Tibial nerve (tissue), 4 donors: ENCODE measurements around the gene L3MBTL1. TPM values are rescaled to one million over a fixed set of nuclear protein-coding genes. Genes with fewer than 3 reads are reported as not detected.

Experiments
- DNase-seq, 2 donors: peaks; one replicate each; pipeline ENCODE4 v3.0.0-alpha.2; 2019; ENCODE audit warnings: low spot score in 2 of 2
- H3K27ac ChIP-seq, 4 donors: fragments of 200-600 bp; sonication (generic) in 3 of 4; one replicate each; pipeline ENCODE4 v1.5.1; 2017 to 2019; ENCODE audit warnings: mild to moderate bottlenecking in 1 of 4
- H3K27me3 ChIP-seq, 2 donors: fragments of 200-600 bp; sonication (generic) in 1 of 2; one replicate each; pipeline versions ENCODE4 v1.5.1 to v1.6.0; 2017 to 2019
- H3K36me3 ChIP-seq, 3 donors: fragments of 200-600 bp; sonication (generic); one replicate each; pipeline ENCODE4 v1.5.1; 2018 to 2019
- H3K4me1 ChIP-seq, 4 donors: fragments of 200-600 bp; sonication (generic) in 3 of 4; one replicate each; pipeline ENCODE4 v1.5.1; 2017 to 2019
- H3K4me3 ChIP-seq, 4 donors: fragments of 200-600 bp; sonication (generic) in 3 of 4; one replicate each; pipeline ENCODE4 v1.5.1; 2017 to 2019; ENCODE audit warnings: mild to moderate bottlenecking in 1 of 4, moderate library complexity in 1 of 4
- H3K9me3 ChIP-seq, 4 donors: fragments of 200-600 bp; sonication (generic) in 3 of 4; one replicate each; pipeline ENCODE4 v1.5.1; 2017 to 2019
- EP300 ChIP-seq, 2 donors: sonication (generic); formaldehyde crosslinking; IDR thresholded peaks; one replicate each; pipeline ENCODE4 v1.6.1; 2017; ENCODE audit warnings: antibody characterized with exemption in 2 of 2, mild to moderate bottlenecking in 1 of 2
- POLR2A ChIP-seq, 2 donors: fragments of 450-650 bp; IDR thresholded peaks; one replicate each; pipeline ENCODE4 v1.6.1; 2017; ENCODE audit warnings: antibody characterized with exemption in 2 of 2, mild to moderate bottlenecking in 2 of 2, moderate library complexity in 2 of 2
- WGBS, 2 donors: methylation state at CpG; one replicate each; pipeline ENCODE4 v1.1.5; 2018; 5-methylcytosine and 5-hydroxymethylcytosine counted together
- total RNA-seq, 4 donors: library from RNA; depleted of rRNA; stranded (reverse); fragments of >200 nt; gene quantifications; one replicate each; pipeline ENCODE4 v1.1.0, GENCODE V29; 2016
- TF ChIP-seq, protein P1 (sequence below), 5 experiments: fragments of 200-600 bp in 3 of 5; fragments of 450-650 bp in 2 of 5; sonication (generic) in 3 of 5; IDR thresholded peaks; one replicate each; pipeline ENCODE4 v1.5.1; 2016 to 2019; ENCODE audit warnings: antibody characterized with exemption in 5 of 5, mild to moderate bottlenecking in 3 of 5, moderate library complexity in 2 of 5

L3MBTL1 gene
- total RNA-seq, 4 donors from 2014 or later: 17.7 to 29.3 (median 22.7) TPM

DNA sequence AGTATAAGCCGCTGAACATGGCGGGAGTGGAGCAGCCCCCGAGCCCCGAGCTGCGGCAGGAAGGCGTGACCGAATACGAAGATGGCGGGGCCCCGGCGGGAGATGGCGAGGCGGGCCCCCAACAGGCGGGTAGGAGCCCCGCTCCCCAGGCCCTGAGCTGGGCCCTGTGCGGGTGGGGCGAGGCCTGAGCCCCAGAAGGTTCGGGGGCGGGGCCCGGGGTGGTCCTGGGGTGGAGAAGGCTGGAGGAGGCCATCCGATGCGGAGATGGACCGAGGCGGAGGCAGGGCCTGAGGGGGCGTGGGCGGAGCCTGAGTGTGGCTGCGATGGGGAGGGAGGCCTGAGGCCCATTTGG is 7.1 kb downstream of the L3MBTL1 start:
- TF ChIP-seq POLR2A (IDR thresholded peaks at IDR 0.05): no peak
- no peak for TF ChIP-seq EP300 (IDR thresholded peaks at IDR 0.05)
- TF ChIP-seq, protein P1, sequence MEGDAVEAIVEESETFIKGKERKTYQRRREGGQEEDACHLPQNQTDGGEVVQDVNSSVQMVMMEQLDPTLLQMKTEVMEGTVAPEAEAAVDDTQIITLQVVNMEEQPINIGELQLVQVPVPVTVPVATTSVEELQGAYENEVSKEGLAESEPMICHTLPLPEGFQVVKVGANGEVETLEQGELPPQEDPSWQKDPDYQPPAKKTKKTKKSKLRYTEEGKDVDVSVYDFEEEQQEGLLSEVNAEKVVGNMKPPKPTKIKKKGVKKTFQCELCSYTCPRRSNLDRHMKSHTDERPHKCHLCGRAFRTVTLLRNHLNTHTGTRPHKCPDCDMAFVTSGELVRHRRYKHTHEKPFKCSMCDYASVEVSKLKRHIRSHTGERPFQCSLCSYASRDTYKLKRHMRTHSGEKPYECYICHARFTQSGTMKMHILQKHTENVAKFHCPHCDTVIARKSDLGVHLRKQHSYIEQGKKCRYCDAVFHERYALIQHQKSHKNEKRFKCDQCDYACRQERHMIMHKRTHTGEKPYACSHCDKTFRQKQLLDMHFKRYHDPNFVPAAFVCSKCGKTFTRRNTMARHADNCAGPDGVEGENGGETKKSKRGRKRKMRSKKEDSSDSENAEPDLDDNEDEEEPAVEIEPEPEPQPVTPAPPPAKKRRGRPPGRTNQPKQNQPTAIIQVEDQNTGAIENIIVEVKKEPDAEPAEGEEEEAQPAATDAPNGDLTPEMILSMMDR (IDR thresholded peaks at IDR 0.05): no peak
- Histone ChIP-seq H3K4me1 (peaks cover 0 to 18% (median 0%) of the 10 kb centered on the region in 4 donors), H3K36me3 (peaks cover 0 to 15% (median 0%) of the 10 kb centered on the region in 3 donors), H3K9me3 (peaks cover 0 to under 1% (median 0%) of the 10 kb centered on the region in 4 donors), H3K27me3 (no peaks in the 10 kb centered on the region), H3K27ac (peak overlapping the region; percentile 61 to 85 (median 78)), H3K4me3 (peak overlapping the region; percentile 47 to 58 (median 52))
- 58 to 62% methylated on average over 17 to 27 of the region's 27 CpGs for WGBS, 2 donors
- peak in 1 of 2 donors; percentile 7 for DNase-seq

DNA sequence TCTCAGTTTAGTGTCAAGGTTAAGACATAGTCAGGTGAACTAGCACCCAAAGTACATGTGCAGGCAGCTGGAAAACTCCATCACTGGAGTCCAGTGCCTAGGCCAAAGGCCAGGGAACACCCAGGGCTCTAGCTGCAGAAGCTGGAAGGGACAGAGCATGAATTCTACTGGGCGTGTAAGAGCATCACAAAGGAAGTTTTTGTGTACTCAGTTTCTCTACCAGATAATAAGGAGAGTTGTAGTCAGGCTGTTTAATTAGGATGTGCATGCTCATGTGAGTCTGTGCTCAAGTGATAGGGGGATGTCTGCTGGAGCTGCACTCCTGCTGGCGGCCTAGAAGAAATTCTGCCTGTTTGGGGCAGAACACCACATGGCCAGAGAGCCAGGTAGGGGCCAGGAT is 8.1 kb downstream of the L3MBTL1 start:
- Histone ChIP-seq H3K4me3 (no peak overlapping the region), H3K27me3 (no peaks in the 10 kb centered on the region), H3K9me3 (peaks cover 0 to 8% (median 0%) of the 10 kb centered on the region in 4 donors), H3K36me3 (peaks cover 0 to 16% (median 0%) of the 10 kb centered on the region in 3 donors), H3K27ac (no peak overlapping the region), H3K4me1 (peaks cover 0 to 18% (median 0%) of the 10 kb centered on the region in 4 donors)
- 49 to 54% methylated on average over 2 of the region's 2 CpGs for WGBS, 2 donors
- TF ChIP-seq, protein P1 (IDR thresholded peaks at IDR 0.05): no peak
- TF ChIP-seq EP300 (IDR thresholded peaks at IDR 0.05) (no peak), POLR2A (IDR thresholded peaks at IDR 0.05) (no peak)
- no peak for DNase-seq

DNA sequence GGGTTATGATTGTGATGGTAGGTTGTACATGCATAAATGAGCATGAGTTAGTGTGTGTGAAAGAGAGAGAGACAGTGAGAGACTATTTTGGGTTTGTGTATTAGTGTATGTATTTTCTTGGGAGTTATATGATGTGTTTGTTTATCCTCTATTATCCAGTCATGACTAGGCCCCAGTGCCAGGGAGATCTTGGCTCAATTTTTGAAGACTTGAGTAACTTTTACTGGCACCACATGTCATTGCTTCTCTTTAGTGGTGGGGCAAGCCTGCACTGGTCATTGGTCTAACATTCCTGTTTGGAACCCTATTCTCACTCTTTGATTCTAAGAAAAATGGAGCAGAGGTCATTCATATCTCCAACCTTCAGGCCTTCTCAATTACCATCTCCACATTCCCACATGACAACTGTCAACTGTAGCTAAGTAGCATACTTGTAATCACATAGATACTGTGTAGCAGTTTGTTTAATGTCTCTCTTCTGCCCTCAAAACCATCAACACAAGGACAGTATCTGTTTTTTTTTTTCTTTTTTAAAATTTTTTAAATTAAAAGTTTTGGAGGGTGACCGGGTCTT is 8.8 kb downstream of the L3MBTL1 start:
- Histone ChIP-seq H3K27ac (no peak overlapping the region), H3K4me3 (no peak overlapping the region), H3K9me3 (peaks cover 0 to 8% (median 0%) of the 10 kb centered on the region in 4 donors), H3K27me3 (no peaks in the 10 kb centered on the region), H3K36me3 (peaks cover 0 to 20% (median 0%) of the 10 kb centered on the region in 3 donors), H3K4me1 (peaks cover 0 to 18% (median 0%) of the 10 kb centered on the region in 4 donors)
- 90 to 100% methylated on average over 1 of the region's 1 CpG for WGBS, 2 donors
- TF ChIP-seq EP300 (IDR thresholded peaks at IDR 0.05) (no peak), POLR2A (IDR thresholded peaks at IDR 0.05) (no peak)
- TF ChIP-seq, protein P1 (IDR thresholded peaks at IDR 0.05): no peak
- DNase-seq: no peak

DNA sequence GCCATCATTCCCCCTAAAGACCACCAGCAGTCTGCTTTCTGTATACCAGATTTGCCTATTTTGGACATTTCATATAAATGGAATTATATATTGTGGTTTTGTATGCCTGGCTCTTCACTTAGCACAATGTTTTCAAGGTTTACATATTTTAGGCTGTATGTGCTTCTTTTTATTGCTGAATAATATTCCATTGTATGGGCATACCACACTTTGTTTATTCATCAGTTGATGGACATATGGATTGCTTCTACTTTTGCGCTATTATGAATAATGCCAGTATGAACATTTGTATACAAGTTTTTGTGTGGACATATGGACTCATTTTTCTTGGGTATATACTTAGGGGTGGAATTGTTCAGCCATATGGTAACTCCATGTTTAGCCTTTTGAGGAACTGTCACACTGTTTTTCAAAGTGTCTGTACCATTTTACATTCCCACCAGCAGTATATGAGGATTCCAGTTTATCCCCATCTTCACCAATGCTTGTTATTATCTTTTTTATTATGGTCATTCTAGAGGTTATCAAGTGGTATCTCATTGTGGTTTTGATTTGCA is 12.7 kb downstream of the L3MBTL1 start:
- H3K36me3 ChIP-seq: peaks cover 0 to 20% (median 0%) of the 10 kb centered on the region in 3 donors
- no peak for TF ChIP-seq EP300 (IDR thresholded peaks at IDR 0.05)
- TF ChIP-seq, protein P1 (IDR thresholded peaks at IDR 0.05): no peak
- no peak for TF ChIP-seq POLR2A (IDR thresholded peaks at IDR 0.05)
- peaks cover 0 to 18% (median 0%) of the 10 kb centered on the region in 4 donors for H3K9me3 ChIP-seq
- H3K27ac ChIP-seq: no peak overlapping the region
- H3K27me3 ChIP-seq: no peaks in the 10 kb centered on the region
- H3K4me1 ChIP-seq: peaks cover 0 to 6% (median 0%) of the 10 kb centered on the region in 4 donors
- no peak for DNase-seq
- WGBS, 2 donors: 95 to 100% methylated on average over 1 of the region's 1 CpG
- no peak overlapping the region for H3K4me3 ChIP-seq

DNA sequence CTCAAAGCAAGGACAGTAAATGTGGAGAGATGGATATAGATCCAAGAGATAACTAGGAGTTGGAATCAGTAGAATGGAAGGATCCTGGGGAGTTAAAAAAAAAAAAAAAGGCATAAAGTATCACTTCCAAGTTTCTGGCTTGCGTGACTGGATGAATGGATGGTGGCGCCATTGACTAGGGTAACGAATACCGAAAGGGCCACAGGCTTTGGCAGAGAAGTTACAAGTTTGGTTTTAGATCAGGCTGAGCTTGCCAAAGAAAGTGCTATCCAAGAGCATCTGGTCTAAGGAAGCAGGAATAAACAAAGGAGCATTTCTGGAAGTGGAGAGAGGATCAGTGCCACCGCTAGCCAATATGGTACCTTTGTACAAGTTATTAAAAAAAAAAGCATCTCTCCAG is 17.5 kb downstream of the L3MBTL1 start:
- no peak for DNase-seq

More for the DNA sequence above, 17.5 kb downstream of the L3MBTL1 start:
- Histone ChIP-seq H3K4me1 (no peaks in the 10 kb centered on the region), H3K27ac (no peak overlapping the region), H3K4me3 (no peak overlapping the region), H3K36me3 (peaks cover 0 to 8% (median 0%) of the 10 kb centered on the region in 3 donors), H3K9me3 (peaks cover 0 to 14% (median 0%) of the 10 kb centered on the region in 4 donors), H3K27me3 (no peaks in the 10 kb centered on the region)
- TF ChIP-seq EP300 (IDR thresholded peaks at IDR 0.05) (no peak), POLR2A (IDR thresholded peaks at IDR 0.05) (no peak)
- TF ChIP-seq, protein P1 (IDR thresholded peaks at IDR 0.05): no peak
- WGBS, 2 donors: 91 to 92% methylated on average over 5 of the region's 5 CpGs
